ENCODE data around the gene RAPGEF4. TPM values are rescaled to one million over a fixed set of nuclear protein-coding genes. Genes with fewer than 3 reads are reported as not detected.

Gene RAPGEF4
- total and polyA plus RNA-seq, 2 of the 4 experiments (the other 2 are of a cell fraction): 1.7 to 3.2 TPM

GRCh38 chr2:173033084-173033483, 297.4 kb downstream of the RAPGEF4 start:
- Histone ChIP-seq H3K27ac (ENCODE audit: insufficient read depth, low read length) (no peak overlapping the region), H2BK5ac (ENCODE audit: low read depth, low read length, poor library complexity, severe bottlenecking) (no peak overlapping the region), H3K4ac (ENCODE audit: low read depth, low read length) (no peak overlapping the region), H3K9me1 (ENCODE audit: insufficient read depth, low read length) (peaks cover 2% of the 10 kb centered on the region), H2BK120ac (ENCODE audit: low read depth, low read length) (no peak overlapping the region), H3K27me3 (ENCODE audit: control insufficient read depth, insufficient read depth, low read length) (no peaks in the 10 kb centered on the region), H3K79me1 (ENCODE audit: low read depth in 1 of 2, low read length in 2 of 2) (no peaks in the 10 kb centered on the region), H2AK5ac (ENCODE audit: low read depth, low read length) (no peak overlapping the region), H4K5ac (ENCODE audit: low read depth, low read length) (no peak overlapping the region), H3K56ac (ENCODE audit: extremely low read depth, insufficient read depth, low read length) (no peak overlapping the region), H4K8ac (ENCODE audit: low read depth in 2 of 2, low read length in 2 of 2) (no peak overlapping the region), H3K9me3 (ENCODE audit: control insufficient read depth, insufficient read depth, low read length) (no peaks in the 10 kb centered on the region), H2BK20ac (ENCODE audit: low read depth, low read length) (no peak overlapping the region), H2AFZ (replicated peaks; ENCODE audit: low read length, poor library complexity) (no peak overlapping the region), H2BK15ac (ENCODE audit: low read depth, low read length) (no peak overlapping the region), H3K9ac (ENCODE audit: low read depth, low read length) (no peak overlapping the region), H3K4me2 (ENCODE audit: low read depth, low read length) (no peak overlapping the region), H4K91ac (ENCODE audit: insufficient read depth, low read depth, low read length) (no peak overlapping the region), H3K36me3 (ENCODE audit: control insufficient read depth, insufficient read depth, low read length) (no peaks in the 10 kb centered on the region), H3K18ac (ENCODE audit: low read depth, low read length) (no peak overlapping the region), H3K23ac (ENCODE audit: low read depth, low read length) (no peak overlapping the region), H3K4me3 (ENCODE audit: insufficient read depth, low read depth, low read length) (no peak overlapping the region), H4K20me1 (ENCODE audit: insufficient read depth, low read length) (no peaks in the 10 kb centered on the region), H2AK9ac (replicated peaks; ENCODE audit: low read depth, low read length, poor library complexity) (no peak overlapping the region), H3K14ac (replicated peaks; ENCODE audit: low read depth, low read length) (no peak overlapping the region), H3K4me1 (ENCODE audit: control insufficient read depth, insufficient read depth, low read length) (peaks cover 14% of the 10 kb centered on the region)
- ATAC-seq (ENCODE audit: low read depth) (no peak), DNase-seq (peak; percentile 28)
- 89% methylated on average over 1 of the region's 3 CpGs; no CpG with 5 or more reads in 1 of the 2 experiments for WGBS, 2 experiments (ENCODE audit: extremely low coverage in 2 of 2, insufficient read length in 1 of 2)
- intact Hi-C loops (cut with micrococcal nuclease) (no loop called here), dilution Hi-C loops (cut with HindIII; ENCODE audit: low sequenced_read_pairs, unreplicated experiment) (no loop called here), in situ Hi-C loops (cut with MboI; ENCODE audit: low sequenced_read_pairs) (loop anchor here (25.0 kb wide), 1 partner anchor 329 kb away; the partner anchor contains the start of gene CDCA7)
- POLR2A ChIA-PET (ENCODE audit: unreplicated experiment): no interaction called here
- no TSS peak for BruUV-seq (replicated peaks)
- no peak for TF ChIP-seq POLR2A (IDR thresholded peaks at IDR 0.05; ENCODE audit: low read depth, low read length)
- TF ChIP-seq RCOR1 (IDR thresholded peaks at IDR 0.05; ENCODE audit: insufficient replicate concordance, low read length): no peak
- TF ChIP-seq FOS (IDR thresholded peaks at IDR 0.05; ENCODE audit: low read depth, low read length): no peak
- no peak for TF ChIP-seq RFX5 (IDR thresholded peaks at IDR 0.05; ENCODE audit: low read depth, low read length)
- no peak for TF ChIP-seq CEBPB (IDR thresholded peaks at IDR 0.05; ENCODE audit: low read depth, low read length)
- TF ChIP-seq SMC3 (IDR thresholded peaks at IDR 0.05; ENCODE audit: low read depth, low read length): no peak
- TF ChIP-seq MXI1 (IDR thresholded peaks at IDR 0.05; ENCODE audit: borderline replicate concordance, low read depth, low read length): no peak
- no peak for TF ChIP-seq RAD21 (IDR thresholded peaks at IDR 0.05; ENCODE audit: low read length)
- no peak for TF ChIP-seq ELK1 (IDR thresholded peaks at IDR 0.05; ENCODE audit: borderline replicate concordance, low read depth, low read length)
- TF ChIP-seq CTCF (conservative IDR thresholded peaks at IDR 0.05; ENCODE audit: low read depth, low read length): no peak
- no peak for TF ChIP-seq MAFK (IDR thresholded peaks at IDR 0.05; ENCODE audit: low read depth, low read length)
- no peak for TF ChIP-seq NFE2L2 (IDR thresholded peaks at IDR 0.05; ENCODE audit: low read depth, low read length)
- TF ChIP-seq USF2 (IDR thresholded peaks at IDR 0.05; ENCODE audit: low read depth, low read length): no peak
- no peak for TF ChIP-seq CHD1 (IDR thresholded peaks at IDR 0.05; ENCODE audit: low read depth, low read length)
- TF ChIP-seq MAZ (IDR thresholded peaks at IDR 0.05; ENCODE audit: borderline replicate concordance, low read depth, low read length): no peak
- TF ChIP-seq BHLHE40 (IDR thresholded peaks at IDR 0.05; ENCODE audit: low read depth, low read length): no peak
- CTCF ChIA-PET: no interaction called here

Data from IMR-90 (cell line).